GM21447 (cell line): ENCODE data around the gene UBAP1.
"Not testable (repeated sequence)": the region's sequence is repeated elsewhere in the genome, so short reads cannot be mapped to it uniquely, and the experiment has no call there.

Experiments used
- ATAC-seq: cut with Tn5 transposase; IDR thresholded peaks from one replicate; pipeline ENCODE4 v1.9.1; 2021; ENCODE audit not compliant: unreplicated experiment

UBAP1 gene

DNA sequence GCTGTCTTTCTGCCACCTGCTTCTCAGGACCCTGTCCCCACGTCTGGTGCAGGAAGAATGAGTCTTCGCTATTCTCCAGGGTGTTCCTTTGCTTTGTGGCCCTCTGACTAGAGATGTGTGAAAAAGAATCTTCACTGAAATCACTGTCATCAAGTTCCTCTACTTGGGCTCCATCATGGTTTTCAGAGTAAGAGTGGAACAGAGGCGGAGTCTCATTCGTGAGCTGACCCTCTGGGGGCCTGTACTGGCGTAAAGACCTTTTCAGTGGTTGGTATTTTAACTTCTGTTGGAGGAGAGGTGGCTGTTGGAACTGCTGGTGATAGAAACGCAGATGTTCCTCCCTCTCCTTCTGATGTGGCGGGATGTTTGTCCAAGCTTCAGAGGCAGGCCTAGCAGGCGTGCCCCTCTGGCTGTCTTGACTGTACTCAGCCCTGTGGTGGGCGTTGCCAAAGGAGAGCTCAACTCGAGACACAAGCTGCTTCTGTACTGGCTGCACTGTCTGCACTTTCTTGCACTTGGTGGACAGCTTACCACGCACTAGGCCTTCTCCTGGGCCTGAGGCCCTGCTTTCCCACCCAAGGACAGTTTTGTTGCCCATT lies 78.2 kb downstream of the UBAP1 start:
- no peak for ATAC-seq

GRCh38 chr9:34259315-34259714 lies 80.5 kb downstream of the UBAP1 start:
- no peak for ATAC-seq

- no peak for ATAC-seq
These were observed 84.1 kb downstream of the UBAP1 start for GRCh38 chr9:34262971-34263370.

DNA sequence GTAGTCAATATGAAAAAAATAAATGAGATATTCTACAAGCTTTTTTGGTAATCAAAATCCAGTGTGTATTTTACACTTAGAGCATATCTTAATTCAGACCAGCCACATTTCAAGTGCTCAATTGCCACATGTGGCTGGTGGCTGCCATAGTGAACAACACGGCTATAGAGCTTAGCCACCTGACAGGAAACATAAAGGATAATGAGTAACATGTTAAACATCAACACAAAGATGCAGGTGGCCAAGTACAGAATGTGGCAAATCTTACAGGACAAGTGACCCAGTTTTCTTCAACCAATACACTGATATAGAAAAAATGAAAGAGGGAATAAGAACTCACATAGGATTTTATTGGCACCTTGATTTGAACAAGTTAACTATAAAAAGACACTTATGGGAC lies 88.8 kb downstream of the UBAP1 start:
- ATAC-seq = no peak

DNA sequence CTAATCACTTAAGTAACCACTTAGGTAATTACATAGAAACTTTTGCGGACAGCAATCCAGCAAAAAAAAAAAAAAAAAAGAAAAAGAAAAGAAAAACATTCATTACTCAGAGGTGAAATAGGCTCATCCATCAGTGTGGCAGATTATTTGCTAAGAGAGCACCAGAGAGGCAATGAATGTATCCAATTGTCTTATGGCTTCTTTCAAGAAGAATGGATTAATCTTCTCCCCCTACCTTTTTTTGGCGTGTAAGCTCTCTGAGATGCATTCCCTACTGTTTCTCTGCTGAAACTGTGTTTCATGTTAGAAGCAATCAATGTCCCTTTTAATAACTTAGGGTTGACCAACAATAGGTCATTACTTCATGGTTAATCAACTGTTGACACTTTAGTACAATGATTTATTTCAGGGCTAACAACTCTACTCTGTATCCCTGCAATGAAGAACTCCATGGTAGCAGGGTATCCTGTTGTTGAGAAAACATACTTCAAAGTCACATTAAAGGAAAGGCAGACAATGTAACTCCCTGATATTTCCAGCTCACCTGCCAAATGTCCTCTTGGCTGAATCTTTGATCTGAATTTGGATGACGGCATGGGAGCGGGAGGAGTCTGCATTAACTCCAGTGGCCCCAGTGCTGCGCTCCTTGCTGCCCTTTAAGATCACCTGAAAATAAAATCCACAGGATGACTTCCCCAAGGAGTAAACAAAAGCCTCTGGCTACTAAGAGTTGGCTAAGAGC lies 92.6 kb downstream of the UBAP1 start:
- no peak for ATAC-seq

DNA sequence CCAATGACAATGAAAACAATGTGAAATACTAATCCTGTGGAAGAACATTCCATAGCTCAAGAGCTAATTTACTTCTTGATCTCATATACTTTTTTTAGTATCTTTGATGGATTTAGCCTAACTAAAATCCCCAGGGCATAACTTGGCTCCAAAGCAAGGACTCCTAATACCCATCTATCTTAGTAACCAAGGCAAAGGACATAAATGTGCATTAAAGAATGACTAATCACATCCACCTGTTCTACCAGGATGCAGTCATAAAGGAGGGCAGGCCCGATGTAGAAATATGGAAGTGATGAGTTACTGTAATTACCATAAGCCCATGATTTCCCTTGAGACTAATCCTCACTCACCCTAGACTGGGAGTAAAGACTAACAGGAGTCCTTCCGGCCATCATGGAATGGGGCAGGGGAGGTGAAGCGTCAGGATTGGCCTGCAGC lies 93.3 kb downstream of the UBAP1 start:
- no peak for ATAC-seq

DNA sequence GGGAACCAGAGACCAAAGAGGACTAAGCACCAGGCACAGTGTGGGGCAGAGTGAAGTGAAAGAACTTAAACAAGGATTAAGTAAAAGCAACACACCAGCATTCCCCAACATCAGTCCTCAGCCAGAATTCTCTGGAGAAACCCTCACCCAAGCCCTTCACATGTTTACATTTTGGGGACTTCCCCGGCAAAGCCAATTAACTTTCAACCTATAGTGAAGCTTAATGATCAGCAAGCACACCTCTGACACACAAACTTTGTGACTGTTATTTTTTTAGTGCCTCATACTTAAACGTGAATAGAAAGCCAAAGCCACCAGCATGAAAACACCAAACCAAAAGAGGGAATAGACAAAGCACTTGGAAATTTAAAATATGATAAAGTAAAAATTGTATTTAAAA lies 94.7 kb downstream of the UBAP1 start:
- ATAC-seq = not testable (repeated sequence)

GRCh38 chr9:34275811-34276210 lies 97.0 kb downstream of the UBAP1 start:
- ATAC-seq = no peak

DNA sequence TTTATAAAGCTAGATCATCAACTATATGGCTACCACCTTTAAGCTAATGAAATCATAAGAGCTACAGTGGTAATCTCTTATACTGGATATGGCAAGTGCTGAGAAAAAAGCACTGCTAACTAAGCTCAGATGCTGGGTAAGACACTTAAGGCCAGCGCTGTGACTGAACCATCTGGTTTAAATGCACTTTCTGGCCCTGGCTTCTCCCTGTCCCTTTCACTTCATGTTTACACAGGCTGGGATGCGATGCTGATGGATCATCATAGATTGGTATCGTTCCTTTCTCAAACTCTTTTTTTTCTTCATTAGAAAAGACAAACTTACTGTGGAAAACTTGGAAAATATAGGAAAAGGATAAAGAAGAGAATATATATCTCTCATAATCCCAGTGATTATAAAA lies 97.9 kb downstream of the UBAP1 start:
- ATAC-seq = no peak

DNA sequence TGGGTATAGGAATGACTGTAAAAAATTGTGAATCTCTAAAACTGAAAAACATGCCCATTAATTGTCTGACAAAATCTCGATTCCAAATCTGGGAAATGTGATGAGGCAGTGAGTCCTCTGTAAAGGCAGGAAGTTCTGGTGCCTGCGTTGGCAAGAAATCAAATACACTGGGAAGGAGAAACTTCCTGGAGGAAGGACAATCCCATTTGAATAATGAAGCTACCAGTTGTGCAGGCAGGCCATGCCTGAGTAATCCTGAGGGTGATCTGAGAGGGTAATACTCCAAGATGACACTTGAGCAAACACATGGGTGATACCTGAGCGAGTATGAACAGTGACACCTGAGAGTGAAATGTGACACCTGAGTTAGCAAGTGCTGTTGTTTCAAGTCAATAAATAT lies 100.6 kb downstream of the UBAP1 start:
- ATAC-seq = no peak

GRCh38 chr9:34282096-34282495 lies 103.3 kb downstream of the UBAP1 start:
- no peak for ATAC-seq

- no peak for ATAC-seq
These were observed 110.3 kb downstream of the UBAP1 start for GRCh38 chr9:34289159-34289558.

GRCh38 chr9:34291023-34291422 lies 112.2 kb downstream of the UBAP1 start:
- no peak for ATAC-seq

- no peak for ATAC-seq
These were observed 112.6 kb downstream of the UBAP1 start for GRCh38 chr9:34291423-34291822.

DNA sequence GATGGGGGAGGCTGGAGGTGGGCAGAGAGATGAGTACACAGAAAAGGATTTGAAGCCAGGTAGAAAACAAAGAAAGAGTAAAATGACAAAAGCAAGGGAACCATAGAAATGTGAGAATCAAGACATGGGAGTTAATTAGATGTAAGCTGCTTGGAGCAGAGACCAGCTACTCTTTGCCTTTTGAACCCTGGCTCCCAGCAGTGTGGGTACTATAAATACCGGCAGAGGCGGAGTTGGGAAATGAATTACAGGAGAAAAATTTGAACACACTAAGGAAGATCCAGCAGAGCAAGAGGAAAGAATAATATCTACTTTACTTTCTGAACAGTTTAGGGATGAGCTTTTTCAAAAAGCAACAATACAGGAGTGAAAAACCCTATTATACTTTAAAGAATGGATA lies 113.7 kb downstream of the UBAP1 start:
- ATAC-seq = no peak

- ATAC-seq = not testable (repeated sequence)
These were observed 122.2 kb downstream of the UBAP1 start for GRCh38 chr9:34301064-34301463.
